ENCODE results near the gene JCHAIN.

The JCHAIN gene

DNA sequence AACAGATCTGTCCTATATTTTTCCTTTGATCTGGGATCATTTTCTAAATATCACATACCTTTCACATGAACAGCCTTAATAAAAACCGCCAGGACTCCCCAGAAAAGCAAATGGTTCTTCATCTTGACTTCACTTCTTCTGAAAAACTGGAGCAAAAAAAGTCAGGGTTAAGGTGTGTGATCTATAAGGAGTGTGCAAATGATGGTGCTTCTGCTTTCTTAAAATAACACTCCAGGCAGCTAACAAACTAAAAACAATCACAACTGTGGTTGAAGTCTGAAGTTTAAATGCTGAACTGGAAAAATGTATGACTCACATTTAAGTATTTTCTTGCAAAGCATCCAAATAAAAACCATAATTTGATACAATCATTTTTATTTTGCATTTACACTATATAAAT lies at the start of gene JCHAIN:
Gene JCHAIN, minus strand, starts transcription at position 140 of the 400 bp plus-strand sequence. Its CDS starts 18 bp downstream, at position 122.
- Histone ChIP-seq H3K4me3 (no peak within 1 kb of the TSS), H3K27me3 (no peaks in the 10 kb centered on the region), H3K9ac (no peak within 1 kb of the TSS), H3K4me2 (peak within 1 kb of the TSS in 10 of 11 experiments; percentile 2 to 58 (median 38); a peak in 13 of 22 replicates), H3K4me1 (peaks cover 11 to 41% (median 23%) of the 10 kb centered on the region in 10 experiments; a peak in 18 of 20 replicates), H4K20me1 (no peaks in the 10 kb centered on the region), H3K36me3 (no peaks in the 10 kb centered on the region), H3K9me3 (replicated peaks in 1 of 11) (no peaks in the 10 kb centered on the region), H3K27ac (no peak within 1 kb of the TSS)
- no peak for TF ChIP-seq Cebpa-rat (IDR thresholded peaks at IDR 0.05)

- H3K27ac ChIP-seq = peak overlapping the region in 7 of 11 experiments; percentile 22 to 81 (median 68); a peak in 10 of 22 replicates
- peaks cover 22 to 92% (median 37%) of the 10 kb centered on the region in 10 experiments for H3K4me1 ChIP-seq
- no peak for TF ChIP-seq Cebpa-rat (IDR thresholded peaks at IDR 0.05)
- no peaks in the 10 kb centered on the region for H3K36me3 ChIP-seq
- no peak overlapping the region for H3K4me3 ChIP-seq
- H4K20me1 ChIP-seq = peaks cover 0 to 24% (median 0%) of the 10 kb centered on the region in 11 experiments; a peak in 3 of 22 replicates
- H3K9me3 ChIP-seq (replicated peaks in 1 of 11) = no peaks in the 10 kb centered on the region
- H3K9ac ChIP-seq = peak overlapping the region in 2 of 11 experiments; percentile 23 to 56; a peak in 3 of 22 replicates
- H3K27me3 ChIP-seq = no peaks in the 10 kb centered on the region
- peak overlapping the region in 8 of 11 experiments; percentile 1 to 90 (median 64); a peak in 12 of 22 replicates for H3K4me2 ChIP-seq
These were observed 48.8 kb upstream of the JCHAIN start for GRCh38 chr4:70715097-70715496.

DNA sequence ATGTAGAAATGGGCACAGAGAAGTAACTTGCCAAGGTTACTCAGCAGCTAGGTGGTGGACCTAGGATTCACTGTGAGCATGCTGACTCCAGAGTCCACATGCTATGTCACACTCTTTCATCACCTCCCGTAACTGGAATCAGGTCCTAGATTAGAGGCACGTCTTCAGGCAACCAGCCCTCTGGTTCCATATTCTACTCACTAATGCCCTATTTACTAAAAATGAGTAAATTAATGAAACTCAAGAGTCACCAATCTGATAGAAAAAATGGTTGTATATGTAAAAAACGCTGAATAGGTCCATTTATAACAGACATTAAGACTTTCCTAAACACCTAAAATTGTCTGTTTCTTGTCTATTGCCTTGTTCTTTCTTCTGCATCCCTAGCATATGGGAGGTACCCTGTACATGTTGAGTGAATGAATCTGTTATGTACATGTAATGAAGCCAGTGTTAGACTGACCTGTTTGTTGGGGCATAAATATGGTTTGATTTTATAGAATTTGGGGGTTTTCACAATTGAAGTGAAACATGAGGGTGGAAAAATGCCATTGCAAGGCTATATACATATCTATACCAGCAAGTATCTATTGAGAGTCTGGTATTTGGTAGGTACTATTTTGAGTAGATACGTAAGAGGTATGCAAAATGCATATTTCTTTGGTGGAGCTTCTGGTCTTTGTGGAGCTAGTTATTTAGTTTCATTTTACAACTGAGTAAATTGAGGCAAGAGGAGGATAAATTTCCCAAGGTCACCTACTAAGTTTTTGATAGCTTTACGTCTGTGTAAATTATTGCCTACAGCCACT lies 48.0 kb upstream of the JCHAIN start:
- H4K20me1 ChIP-seq = peaks cover 0 to 20% (median 0%) of the 10 kb centered on the region in 11 experiments; a peak in 3 of 22 replicates
- peak overlapping the region in 7 of 11 experiments; percentile 46 to 81 (median 68); a peak in 11 of 22 replicates for H3K27ac ChIP-seq
- H3K9ac ChIP-seq = peak overlapping the region in 5 of 11 experiments; percentile 43 to 65 (median 54); a peak in 7 of 22 replicates
- no peaks in the 10 kb centered on the region for H3K27me3 ChIP-seq
- TF ChIP-seq Cebpa-rat (IDR thresholded peaks at IDR 0.05) = no peak
- H3K9me3 ChIP-seq (replicated peaks in 1 of 11) = no peaks in the 10 kb centered on the region
- peak overlapping the region; percentile 7 to 90 (median 73); a peak in 20 of 22 replicates for H3K4me2 ChIP-seq
- H3K36me3 ChIP-seq = no peaks in the 10 kb centered on the region
- no peak overlapping the region for H3K4me3 ChIP-seq
- H3K4me1 ChIP-seq = peaks cover 22 to 90% (median 36%) of the 10 kb centered on the region in 10 experiments

DNA sequence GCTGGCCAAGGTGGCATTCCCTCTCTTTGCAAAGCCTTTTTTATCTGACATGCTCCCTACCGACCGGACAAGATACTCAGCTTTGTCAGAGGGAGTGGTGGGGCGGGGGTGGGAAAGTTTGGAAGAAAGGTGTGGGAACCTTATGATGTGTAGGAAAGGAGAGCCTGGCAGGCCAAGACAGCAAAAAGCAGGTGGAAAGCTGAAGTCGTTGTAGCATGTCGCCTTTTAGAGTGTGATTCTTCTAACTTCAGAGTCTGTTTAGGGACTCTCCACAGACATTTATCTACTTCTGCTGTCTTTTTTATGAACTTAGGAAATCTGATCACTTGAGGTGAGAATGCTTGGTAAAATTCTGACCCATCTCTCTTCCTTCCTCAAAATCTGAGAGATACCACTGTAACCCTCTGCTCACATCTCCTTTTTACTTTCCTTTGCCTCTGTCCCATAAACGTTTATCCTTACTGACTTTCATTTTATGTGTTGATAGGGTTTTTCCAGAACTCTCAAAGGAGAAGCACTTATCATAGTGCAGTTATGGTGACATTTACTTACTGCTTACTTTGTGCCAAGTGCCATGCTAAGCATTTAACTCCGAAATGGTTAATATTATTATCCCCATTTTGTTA lies 47.3 kb upstream of the JCHAIN start:
- Histone ChIP-seq H3K9ac (peak overlapping the region in 6 of 11 experiments; percentile 2 to 65 (median 50); a peak in 9 of 22 replicates), H3K27ac (peak overlapping the region in 9 of 11 experiments; percentile 18 to 81 (median 61); a peak in 13 of 22 replicates)

GRCh38 chr4:70712604-70713452 lies 46.5 kb upstream of the JCHAIN start:
- Histone ChIP-seq H3K4me2 (peak overlapping the region; percentile 15 to 90 (median 73)), H3K36me3 (no peaks in the 10 kb centered on the region), H3K27me3 (no peaks in the 10 kb centered on the region), H3K4me3 (peak overlapping the region in 3 of 10 experiments; percentile 4 to 20 (median 16); a peak in 1 of 20 replicates), H3K9me3 (replicated peaks in 1 of 11) (no peaks in the 10 kb centered on the region), H4K20me1 (peaks cover 0 to 21% (median 0%) of the 10 kb centered on the region in 11 experiments; a peak in 3 of 22 replicates), H3K4me1 (peaks cover 22 to 89% (median 33%) of the 10 kb centered on the region in 10 experiments), H3K27ac (peak overlapping the region in 9 of 11 experiments; percentile 18 to 81 (median 61); a peak in 12 of 22 replicates), H3K9ac (peak overlapping the region in 6 of 11 experiments; percentile 2 to 65 (median 49); a peak in 8 of 22 replicates)
- no peak for TF ChIP-seq Cebpa-rat (IDR thresholded peaks at IDR 0.05)

More for the DNA sequence above, 47.3 kb upstream of the JCHAIN start:
- Histone ChIP-seq H3K9me3 (replicated peaks in 1 of 11) (no peaks in the 10 kb centered on the region), H4K20me1 (peaks cover 0 to 21% (median 0%) of the 10 kb centered on the region in 11 experiments; a peak in 3 of 22 replicates), H3K4me1 (peaks cover 22 to 90% (median 33%) of the 10 kb centered on the region in 10 experiments), H3K27me3 (no peaks in the 10 kb centered on the region), H3K4me3 (peak overlapping the region in 3 of 10 experiments; percentile 4 to 20 (median 16); a peak in 1 of 20 replicates), H3K4me2 (peak overlapping the region; percentile 15 to 90 (median 73)), H3K36me3 (no peaks in the 10 kb centered on the region)
- TF ChIP-seq Cebpa-rat (IDR thresholded peaks at IDR 0.05) = no peak

DNA sequence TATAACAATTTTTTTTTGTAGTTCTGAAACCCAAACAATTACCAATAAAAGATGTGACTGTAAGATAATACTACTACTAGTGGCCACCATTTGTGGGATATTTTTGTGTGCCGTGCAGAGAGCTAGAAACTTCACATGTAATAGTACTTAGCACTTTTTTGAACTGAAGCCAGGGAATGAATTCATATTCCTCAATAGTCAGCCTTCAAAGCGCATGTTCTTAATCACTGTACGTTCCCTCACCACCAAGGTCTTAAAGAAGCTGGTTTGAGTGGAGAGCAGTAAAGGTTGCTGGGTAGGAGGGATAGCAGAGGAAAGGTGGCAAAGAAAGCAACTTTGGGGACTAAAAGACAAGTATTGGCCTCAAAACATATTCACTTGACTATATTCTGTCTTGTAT lies 45.8 kb upstream of the JCHAIN start:
- no peak for TF ChIP-seq Cebpa-rat (IDR thresholded peaks at IDR 0.05)
- peaks cover 24 to 89% (median 37%) of the 10 kb centered on the region in 10 experiments for H3K4me1 ChIP-seq
- no peaks in the 10 kb centered on the region for H3K9me3 ChIP-seq (replicated peaks in 1 of 11)
- H3K27me3 ChIP-seq = no peaks in the 10 kb centered on the region
- no peak overlapping the region for H3K4me3 ChIP-seq
- no peak overlapping the region; a peak in 1 of 22 replicates for H3K27ac ChIP-seq
- peaks cover 0 to 24% (median 0%) of the 10 kb centered on the region in 11 experiments; a peak in 4 of 22 replicates for H4K20me1 ChIP-seq
- no peak overlapping the region for H3K9ac ChIP-seq
- H3K4me2 ChIP-seq = peak overlapping the region in 4 of 11 experiments; percentile 46 to 88 (median 81); a peak in 5 of 22 replicates
- no peaks in the 10 kb centered on the region for H3K36me3 ChIP-seq

- Histone ChIP-seq H3K4me3 (no peak overlapping the region), H4K20me1 (peaks cover 0 to 29% (median 0%) of the 10 kb centered on the region in 11 experiments; a peak in 4 of 22 replicates), H3K4me1 (peaks cover 30 to 89% (median 43%) of the 10 kb centered on the region in 10 experiments), H3K27me3 (no peaks in the 10 kb centered on the region), H3K4me2 (peak overlapping the region in 3 of 11 experiments; percentile 24 to 80 (median 46); a peak in 5 of 22 replicates), H3K36me3 (no peaks in the 10 kb centered on the region), H3K9me3 (replicated peaks in 1 of 11) (no peaks in the 10 kb centered on the region), H3K9ac (no peak overlapping the region), H3K27ac (0 out of 22 replicates have a peak overlapping the region, but pooled peaks of 1 of the 11 experiments have one; percentile 7)
- no peak for TF ChIP-seq Cebpa-rat (IDR thresholded peaks at IDR 0.05)
These were observed 45.3 kb upstream of the JCHAIN start for GRCh38 chr4:70711599-70711998.
